Effector CD8-positive, alpha-beta T cell (primary cell): ENCODE data around the gene WDR82.

Experiments used
- DNase-seq: peaks from one replicate; lab custom pipeline; 2025; lab: John Stamatoyannopoulos, UW
- total RNA-seq, 4 experiments: gene quantifications; one replicate each; lab custom pipeline; 2026; lab: John Stamatoyannopoulos, UW

Gene WDR82, protein sequence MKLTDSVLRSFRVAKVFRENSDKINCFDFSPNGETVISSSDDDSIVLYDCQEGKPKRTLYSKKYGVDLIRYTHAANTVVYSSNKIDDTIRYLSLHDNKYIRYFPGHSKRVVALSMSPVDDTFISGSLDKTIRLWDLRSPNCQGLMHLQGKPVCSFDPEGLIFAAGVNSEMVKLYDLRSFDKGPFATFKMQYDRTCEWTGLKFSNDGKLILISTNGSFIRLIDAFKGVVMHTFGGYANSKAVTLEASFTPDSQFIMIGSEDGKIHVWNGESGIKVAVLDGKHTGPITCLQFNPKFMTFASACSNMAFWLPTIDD
- total RNA-seq: 313 to 397 (median 395) reads per million in 4 experiments

DNA sequence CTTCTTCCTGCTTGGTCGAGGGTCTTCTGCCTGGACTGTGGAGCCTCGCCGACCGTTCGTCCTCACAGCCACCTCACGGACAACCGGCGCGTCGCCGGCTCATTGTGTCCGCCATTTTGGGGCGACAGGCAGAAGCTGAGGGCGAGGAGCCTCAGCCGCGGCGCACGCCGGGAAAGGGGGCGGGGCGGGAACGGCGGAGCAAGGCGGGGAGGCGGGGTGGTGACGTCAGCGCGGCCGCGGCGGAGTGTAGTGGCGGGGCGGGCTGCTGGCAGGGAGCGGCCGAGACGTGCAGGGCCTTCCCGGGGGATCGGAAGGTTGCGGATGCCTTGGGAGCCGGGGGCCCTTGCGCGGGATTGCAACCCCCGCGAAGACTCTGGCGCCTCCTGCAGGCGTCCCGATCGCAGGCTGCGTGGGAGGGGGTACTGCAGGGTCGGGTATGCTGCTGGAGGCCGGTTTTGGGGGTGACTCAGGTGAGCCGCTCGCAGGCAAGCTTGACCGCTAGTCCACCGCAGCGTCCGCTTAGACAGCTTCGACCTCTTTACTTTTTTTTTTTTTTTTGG lies at the start of gene WDR82:
Gene WDR82, minus strand, starts transcription at position 140 of the 560 bp plus-strand sequence. CDS start 288 bp downstream, outside the sequence.
- DNase-seq: peak; percentile 93

DNA sequence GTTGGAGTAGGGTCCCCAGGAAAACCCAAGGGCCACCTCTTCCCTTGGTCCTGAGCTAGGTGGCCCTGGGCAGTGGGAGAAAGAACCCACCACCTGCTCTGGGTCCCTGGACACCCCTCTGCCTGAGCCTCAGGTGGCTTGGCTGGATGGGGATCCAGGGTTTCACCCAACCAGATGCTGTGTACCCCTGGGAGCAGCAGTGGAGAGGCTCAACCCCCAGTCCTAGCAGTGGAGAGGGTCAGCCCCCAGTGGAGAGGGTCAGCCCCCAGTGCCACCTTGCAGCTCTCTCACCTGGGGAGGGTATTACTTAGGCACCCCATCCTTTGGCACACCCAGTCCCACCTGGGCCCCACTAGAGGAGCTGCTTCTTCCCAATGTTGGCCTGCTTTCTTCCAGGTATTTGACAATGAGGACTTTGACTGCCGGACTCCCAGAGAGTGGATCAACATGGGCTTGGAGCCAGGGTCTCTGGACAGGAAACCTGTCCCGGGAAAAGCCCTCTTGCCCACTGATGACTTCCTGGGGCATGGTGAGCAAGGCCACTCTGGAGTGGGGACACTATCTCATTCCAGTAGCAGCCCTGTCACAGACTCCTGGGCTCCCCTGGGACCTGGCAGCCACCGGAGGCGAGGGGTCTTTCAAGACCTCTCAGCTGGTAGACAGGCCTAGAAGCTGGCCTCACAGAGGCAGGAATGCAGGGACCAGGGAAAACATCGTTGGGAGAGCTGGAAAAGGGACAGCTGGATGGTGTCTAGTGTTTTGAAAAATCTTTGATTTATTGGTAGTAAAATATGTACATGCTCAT lies 49.2 kb upstream of the WDR82 start:
- no peak for DNase-seq

DNA sequence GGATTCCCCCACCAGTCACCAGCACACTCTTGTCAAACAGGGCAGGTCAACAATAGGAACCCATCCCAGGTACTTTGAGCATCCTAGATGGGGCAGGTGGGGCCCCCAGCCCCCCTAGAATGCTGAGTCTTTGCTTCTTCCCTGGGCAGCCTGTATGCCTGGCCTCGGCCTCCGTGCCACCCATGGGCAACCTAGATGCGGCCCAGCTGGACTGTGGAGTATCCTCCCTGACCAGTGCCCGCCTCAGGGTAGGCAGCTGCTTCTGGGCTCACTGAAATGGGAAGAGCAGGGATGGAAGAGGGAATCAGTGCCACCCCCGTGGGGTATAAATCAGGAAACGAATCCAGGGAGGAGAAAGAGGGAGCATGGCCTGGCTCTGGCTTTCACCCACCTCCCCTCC lies 48.5 kb upstream of the WDR82 start:
- no peak for DNase-seq

DNA sequence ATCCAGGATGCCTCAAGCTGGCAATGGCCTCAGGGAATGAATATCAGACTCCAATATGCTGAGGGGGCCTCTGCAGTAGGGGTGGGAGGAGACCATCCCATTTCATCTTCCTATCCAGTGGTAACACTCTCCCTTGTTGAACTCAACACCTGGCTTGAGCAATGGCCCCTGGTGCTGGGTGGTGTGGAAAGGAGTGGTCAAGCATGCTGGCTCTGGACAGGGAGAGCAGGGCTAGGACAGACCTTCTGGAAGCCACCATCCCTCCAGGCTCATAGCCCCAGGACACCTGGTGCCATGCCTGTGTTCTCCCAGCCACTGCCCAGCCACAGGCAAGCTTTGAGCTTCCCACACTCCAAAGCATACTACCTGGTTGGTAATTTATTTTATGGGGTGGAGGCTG lies 47.2 kb upstream of the WDR82 start:
- no peak for DNase-seq

DNA sequence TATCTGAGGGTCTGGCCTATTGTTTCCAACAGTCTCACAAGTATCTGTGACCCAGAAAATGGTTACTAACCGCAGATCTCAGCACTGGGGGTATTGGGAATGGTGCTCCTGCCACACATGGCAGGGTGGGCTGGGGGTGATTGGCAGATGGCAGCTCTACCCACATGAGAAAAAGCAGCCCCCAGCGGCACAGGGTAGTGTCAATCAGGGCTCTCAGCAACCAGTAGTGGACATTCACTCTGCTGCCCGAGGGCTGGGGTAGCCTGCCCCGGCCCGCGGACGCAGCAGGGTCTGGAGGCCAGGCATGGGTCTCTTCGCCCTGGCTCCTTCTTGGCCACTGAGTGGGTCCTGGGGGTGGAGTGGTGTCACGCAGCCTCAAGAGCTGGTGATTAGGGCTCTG lies 46.2 kb upstream of the WDR82 start:
- no peak for DNase-seq

DNA sequence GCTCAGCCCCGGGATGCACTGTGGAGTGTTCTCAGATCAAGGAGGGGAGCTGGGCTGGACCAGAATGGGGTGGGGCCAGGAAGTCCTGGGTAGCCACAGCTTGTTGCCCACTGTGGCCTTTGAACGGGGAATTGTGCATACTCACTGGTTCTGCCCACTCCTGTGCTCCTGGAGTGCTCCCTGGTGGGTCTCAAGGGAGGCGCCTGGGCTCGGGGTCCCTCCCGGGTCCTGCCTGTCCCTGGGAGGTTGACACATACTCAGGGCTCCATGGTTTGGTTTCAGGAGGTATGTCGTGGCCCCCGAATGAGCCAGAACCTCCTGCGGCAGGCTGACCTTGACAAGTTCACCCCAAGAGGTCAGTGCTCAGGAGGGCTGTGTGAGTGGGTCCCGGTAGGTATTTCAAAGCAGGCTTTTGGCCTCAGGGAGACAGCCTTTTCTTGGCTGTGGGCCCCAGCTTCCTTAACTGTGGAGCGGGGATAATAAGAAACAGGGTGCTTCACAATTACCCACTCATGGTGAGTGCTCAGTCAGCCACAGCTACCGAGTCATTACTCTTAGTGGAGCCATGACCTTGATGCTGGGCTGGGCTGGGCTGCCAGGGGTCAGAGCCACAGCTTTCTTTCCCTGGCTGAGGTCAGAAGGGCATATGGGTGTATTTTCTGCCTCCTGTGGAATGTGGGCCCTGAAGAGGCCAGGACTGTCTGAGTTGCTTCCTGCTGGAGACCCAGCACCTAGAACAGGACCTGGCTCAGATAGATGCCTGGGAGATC lies 45.3 kb upstream of the WDR82 start:
- DNase-seq: no peak

DNA sequence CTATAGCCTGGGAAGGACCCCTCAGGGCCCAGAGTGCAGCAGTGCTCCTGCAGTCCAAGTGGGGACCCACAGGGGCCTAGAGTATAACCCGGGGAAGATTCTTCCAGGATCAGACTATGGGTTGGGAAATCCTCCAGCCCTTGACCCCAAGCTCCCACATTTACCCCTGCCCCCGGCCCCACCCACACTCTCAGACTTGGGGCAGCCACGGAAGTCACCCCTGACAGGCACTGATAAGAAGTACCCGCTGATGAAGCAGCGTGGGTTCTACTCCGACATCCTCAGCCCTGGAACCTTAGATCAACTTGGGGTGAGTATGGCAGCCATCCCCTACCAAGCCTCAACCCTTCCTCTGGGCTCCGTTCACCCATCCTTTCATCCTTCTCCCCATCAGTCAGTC lies 44.0 kb upstream of the WDR82 start:
- no peak for DNase-seq

DNA sequence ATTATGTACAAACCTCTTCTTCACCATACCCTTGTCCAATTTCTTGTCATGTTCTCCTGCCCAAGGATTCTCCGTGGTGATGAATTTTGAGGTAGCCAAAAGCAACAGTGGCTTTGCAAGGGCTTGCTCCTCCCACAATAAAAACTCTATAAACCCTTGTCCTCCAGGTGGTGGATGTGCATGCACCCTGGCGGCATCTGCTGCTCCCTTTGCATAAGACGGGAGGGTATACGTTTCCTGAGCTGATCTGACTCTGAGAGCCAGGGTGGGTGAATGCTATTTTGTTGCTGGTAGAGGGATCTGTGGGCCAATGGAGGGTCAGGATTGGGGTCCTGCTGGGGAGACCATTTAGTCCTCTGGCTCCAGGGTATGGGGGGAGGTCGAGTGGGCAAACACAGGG lies 43.0 kb upstream of the WDR82 start:
- no peak for DNase-seq

DNA sequence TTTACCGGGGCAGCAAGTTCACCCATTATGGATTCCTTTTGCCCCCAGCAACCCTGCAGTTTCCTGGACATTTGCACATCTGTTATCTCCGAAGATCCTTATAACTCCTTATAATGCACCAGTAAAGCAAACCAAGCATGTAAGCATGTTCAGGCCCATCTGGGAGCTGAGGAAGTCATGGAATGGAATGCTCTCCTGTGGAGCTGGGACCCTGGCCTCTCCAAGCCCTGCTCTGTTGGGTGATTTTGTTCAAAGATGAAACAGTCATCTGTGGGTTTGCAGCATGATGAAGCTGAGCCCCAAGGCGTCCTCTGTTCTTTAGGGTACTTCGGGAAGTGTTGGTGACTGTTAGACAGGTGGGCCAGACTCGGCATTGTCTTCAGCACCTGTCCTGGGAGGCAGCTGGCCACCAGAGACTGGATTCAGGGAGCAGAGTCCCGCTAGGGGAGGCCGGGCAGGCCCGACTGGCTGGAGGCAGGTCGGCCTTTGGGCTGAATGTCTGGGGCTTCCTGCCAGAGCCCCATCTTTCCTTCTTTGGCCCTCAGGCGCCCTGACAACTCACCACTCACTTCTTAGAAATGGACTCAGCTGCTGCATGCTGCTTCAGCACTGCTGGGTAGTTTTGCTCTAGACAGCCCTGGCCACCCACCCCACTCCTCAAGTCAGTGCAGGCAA lies 41.6 kb upstream of the WDR82 start:
- DNase-seq: no peak

DNA sequence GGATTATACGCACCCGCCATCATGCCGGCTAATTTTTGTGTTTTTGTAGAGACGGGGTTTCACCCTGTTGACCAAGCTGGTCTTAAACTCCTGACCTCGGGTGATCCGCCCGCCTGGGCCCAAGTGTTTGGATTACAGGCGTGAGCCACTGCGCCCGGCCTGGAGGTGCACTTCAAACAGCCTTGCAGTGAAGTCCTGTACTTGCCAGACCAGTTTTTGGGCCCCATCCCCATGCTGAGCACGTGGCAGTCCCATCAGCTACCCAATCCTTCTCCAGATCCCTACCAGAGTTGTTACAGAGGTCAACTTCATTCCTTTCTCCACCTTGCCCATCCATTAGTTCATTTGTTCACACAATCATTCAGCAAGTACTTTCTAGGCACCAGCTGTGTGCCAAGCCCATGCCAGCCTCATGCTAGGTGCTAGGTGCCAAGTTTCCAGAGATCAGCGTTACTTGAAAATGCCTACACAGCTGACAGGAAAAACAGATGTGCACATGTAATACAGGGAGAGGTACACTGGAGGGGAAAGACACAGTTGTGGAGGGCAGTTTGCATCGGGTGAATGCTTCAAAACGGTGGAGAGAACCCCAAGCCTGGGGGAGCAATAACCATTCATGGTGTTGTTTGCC lies 39.9 kb upstream of the WDR82 start:
- no peak for DNase-seq

DNA sequence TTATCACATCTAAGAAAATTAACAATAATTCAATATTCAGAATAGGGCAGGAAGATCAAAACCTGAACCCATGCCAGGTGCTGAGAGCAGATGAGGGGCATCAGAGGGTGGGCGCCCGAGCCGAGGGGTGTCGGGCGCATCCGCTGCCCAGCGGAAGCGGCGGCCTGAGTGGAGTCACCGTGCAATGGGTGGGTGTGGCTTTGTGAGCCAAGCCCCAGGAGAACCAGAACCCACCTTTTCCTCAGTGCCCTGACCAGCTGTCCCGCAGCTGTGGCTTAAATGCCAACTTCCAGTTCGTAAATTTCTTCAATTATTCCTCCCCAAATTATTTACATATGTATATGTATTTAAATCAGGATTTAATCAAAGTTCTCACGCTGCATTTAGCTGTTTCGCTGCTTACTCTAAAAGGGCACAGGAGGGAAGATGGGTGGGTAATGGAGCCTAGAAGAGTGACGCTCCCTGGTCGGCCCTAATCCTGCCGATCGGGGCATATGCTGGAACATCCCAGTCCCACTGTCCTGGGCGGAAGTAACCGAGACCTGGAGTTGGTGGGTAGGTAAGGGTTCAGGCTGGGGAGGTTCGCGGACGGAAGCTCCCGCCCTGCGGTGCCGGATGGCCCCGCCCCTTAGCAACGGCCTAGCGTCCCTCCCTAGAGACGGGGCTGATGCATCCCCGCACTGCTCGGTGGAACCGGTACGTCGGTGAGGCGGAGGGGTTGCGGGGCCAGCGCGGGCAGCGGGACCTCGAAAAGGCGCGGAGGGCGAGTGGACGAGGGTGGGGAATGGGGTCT lies 39.0 kb upstream of the WDR82 start:
- peak; percentile 58 for DNase-seq

DNA sequence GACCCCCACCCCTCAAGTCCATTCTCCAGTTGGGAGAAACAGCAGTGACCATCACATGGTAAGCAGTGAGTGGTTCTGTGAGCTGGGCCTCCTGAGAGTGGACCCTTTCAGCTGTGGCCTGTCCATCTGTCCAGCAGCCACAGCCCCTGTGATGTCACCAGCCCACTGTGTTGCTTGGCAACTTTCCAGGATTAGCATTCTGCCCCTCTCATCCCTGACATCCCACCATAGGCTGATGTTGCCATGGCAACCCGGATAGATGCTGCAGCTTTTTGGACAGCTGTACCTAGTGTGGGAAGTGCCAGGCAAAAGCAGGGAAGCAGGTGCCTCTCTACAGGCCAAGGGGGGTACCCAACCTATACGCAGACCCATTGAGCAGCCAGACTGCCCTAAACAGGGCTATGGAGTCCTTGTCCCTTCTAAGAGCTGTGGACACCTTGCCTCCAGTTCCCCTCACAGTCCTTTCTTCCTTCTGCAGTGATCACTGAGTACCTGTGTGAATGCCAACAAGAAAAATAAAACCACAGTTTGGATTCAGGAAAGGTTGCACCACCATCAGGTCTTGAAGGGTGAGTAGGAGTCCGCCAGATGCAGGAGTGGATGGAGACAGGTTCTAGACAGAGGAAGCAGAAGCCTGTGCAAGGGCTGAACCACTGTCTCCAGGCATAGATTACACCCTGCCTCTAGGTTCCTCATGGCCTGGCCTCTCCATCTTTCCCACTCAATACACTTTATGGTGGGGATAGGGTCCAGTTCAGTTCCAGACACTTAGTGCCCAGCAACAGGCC lies 37.7 kb upstream of the WDR82 start, which contains the start of gene DNAH1:
Gene DNAH1, plus strand, starts transcription at position 343 of the 788 bp plus-strand sequence. CDS start 6,124 bp downstream, outside the sequence.
- no peak for DNase-seq

DNA sequence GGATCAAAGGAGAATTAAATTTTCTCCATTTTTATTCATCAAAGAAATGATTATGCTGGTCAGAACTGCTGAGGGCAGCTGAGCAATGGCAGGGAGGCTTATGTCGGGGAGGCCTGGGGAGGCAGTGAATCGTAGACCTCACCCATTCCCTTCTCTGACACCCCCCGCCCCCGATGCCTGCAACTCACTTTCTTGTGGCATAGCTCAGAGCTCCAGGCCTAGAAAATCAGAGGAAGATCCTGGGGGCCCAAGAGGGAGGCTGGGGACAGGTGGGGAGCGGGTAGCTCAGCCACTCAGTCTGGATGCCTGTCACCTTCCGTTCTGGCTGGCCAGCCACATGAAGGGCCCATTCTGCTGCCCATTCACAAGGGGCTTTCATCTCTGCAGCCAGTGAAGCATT lies 36.6 kb upstream of the WDR82 start:
- DNase-seq: no peak

DNA sequence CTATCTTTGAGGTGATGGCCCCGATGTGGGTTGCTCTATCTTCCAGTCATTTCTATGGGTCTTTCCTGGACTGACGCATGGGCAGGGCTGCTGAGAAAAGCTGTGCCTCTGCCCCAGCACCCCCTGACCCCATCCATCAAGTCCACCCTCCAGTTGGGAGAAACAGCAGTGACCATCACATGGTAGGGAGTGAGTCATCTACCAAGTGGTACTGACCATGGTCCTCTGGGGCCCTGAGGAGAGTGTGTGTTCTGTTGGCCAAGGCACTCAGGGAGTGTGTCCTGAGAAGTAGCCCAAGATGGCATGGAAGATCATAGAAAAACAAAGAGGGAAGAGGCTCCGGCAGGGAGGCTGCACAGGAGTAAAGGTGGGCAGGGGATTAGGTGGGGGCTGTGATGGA lies 36.0 kb upstream of the WDR82 start:
- DNase-seq: no peak

DNA sequence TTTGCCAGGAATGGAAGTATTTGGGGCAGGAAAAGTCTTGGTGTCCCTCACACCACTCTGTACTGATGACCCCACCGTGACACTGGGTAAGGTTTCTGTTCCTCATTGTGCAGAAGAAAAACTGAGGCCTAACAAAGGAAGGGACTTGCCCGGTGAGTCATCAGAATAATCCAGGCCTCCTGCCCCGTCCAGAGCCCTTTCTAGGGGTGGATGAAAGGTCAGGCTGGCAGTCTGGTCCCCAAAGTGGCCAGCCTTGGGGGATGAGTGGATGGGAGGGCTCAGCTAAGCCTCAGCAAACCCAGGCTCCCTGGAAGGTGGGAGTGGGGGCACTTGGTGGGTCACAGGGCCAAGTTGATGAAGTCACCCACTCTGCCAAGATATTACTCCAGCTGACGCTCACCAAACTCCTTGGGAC lies 35.3 kb upstream of the WDR82 start:
- no peak for DNase-seq

DNA sequence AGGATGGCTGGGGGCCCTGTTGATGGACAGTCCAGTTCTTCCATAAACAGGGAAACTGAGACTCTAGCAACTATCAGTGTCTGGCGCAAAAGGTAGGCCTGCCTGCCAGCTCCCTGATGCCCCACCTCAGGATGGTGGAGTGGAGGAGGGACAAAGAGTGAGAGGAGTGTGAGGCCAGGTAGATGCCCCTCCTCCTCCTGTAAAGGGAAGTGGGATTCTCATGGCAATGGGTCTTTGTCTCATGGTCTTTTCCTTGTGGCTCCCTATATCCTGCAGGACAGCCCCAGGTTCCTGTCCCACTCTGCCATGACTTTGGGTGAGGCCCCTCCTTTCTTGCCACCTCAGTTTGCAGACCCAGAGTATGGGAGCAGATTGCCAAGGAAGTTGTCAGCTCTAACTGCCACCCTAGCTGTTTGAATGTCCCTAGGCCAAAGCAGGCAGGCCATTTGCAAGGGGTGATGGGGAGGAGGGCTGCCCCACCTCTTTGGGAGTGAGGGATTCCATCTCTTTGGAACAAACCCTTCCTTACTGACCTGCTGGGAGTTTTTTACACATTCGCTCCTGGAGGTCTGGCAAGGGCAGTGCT lies 34.8 kb upstream of the WDR82 start:
- DNase-seq: no peak

DNA sequence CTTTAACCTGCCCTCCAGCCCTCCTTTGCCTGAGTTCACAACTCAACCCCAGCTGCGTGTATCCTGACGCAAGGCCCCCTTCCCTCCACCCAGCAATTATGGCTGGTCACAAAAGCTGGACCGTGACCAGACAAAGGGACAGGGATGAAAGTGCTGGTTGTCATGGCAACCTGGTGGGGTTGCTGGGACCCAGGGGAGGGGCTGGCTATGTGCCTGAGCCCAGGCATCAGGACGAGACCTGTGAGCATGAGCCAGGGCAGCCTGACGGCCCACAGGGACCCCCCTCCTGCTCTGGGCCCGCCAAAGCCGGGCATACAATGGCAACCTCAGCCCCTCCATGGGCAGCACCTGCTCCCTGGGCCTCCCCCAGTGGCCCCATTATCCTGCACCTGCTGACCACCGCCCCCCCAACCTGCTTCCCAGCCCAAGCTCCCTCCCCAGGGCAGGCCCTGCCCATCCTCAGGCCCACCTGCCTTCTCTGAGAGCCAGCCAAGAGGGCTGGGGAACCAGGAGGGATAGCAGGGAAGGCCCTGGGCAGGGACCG lies 33.2 kb upstream of the WDR82 start:
- no peak for DNase-seq

DNA sequence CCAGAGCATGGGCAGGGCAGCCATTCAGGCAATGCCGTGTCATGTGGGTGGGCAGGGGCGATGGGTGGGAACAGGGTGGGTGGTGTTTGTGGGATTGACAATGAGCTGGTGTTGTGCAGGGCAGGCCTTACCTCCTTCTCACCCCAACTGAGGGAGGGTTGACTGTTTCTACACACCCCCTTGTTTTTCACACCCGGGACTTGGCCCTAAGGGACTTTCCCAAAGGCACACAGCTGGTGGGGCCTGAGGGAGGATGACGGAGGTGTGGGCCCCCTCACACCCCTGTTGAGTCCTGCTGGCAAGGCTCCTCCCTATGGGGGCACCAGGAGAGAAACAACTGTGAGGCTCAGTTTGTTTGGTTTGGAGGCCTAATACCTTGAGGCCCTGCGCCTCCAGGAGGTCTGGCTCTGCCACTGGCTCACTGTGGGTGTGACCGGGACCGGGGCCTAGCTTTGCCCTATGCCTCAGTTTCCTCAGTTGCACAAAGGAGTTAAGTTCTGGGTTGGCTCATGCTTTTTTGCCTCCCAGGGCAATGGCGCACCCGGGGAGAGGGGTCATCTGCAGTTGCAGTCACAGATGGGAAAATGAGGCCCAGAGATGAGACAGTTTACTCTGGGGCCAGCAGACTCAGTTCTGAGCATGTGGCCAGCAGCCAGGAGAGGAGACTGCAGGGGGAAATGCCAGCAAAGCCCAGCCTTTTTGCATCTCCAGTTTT lies 32.6 kb upstream of the WDR82 start:
- no peak for DNase-seq
